Measurements from ENCODE around the gene MALL.
"Not testable (repeated sequence)": the region's sequence is repeated elsewhere in the genome, so short reads cannot be mapped to it uniquely, and the experiment has no call there.

The MALL gene

GRCh38 chr2:110099471-110100225, 16.0 kb downstream of the MALL start:
- no peak for DNase-seq (ENCODE audit: extremely low read depth in 1 of 2, low read depth in 1 of 2)

- DNase-seq (ENCODE audit: extremely low read depth in 1 of 2, low read depth in 1 of 2): no peak
Observed at GRCh38 chr2:110099038-110099425, 16.6 kb downstream of the MALL start.

- DNase-seq (ENCODE audit: extremely low read depth in 1 of 2, low read depth in 1 of 2): no peak
Observed at GRCh38 chr2:110097506-110098220, 18.0 kb downstream of the MALL start.

GRCh38 chr2:110095994-110096633, 19.5 kb downstream of the MALL start:
- no peak for DNase-seq (ENCODE audit: extremely low read depth in 1 of 2, low read depth in 1 of 2)

GRCh38 chr2:110094884-110095534, 20.6 kb downstream of the MALL start:
- not testable (repeated sequence) for DNase-seq (ENCODE audit: extremely low read depth in 1 of 2, low read depth in 1 of 2)

GRCh38 chr2:110093924-110094323, 21.7 kb downstream of the MALL start:
- not testable (repeated sequence) for DNase-seq (ENCODE audit: extremely low read depth in 1 of 2, low read depth in 1 of 2)

- DNase-seq (ENCODE audit: extremely low read depth in 1 of 2, low read depth in 1 of 2): not testable (repeated sequence)
Observed at GRCh38 chr2:110090164-110090563, 25.5 kb downstream of the MALL start.

GRCh38 chr2:110083757-110084156, 31.9 kb downstream of the MALL start:
- DNase-seq (ENCODE audit: extremely low read depth in 1 of 2, low read depth in 1 of 2): not testable (repeated sequence)

GRCh38 chr2:110083162-110083561, 32.5 kb downstream of the MALL start:
- DNase-seq (ENCODE audit: extremely low read depth in 1 of 2, low read depth in 1 of 2): not testable (repeated sequence)

GRCh38 chr2:110078104-110078503, 37.5 kb downstream of the MALL start:
- not testable (repeated sequence) for DNase-seq (ENCODE audit: extremely low read depth in 1 of 2, low read depth in 1 of 2)

- DNase-seq (ENCODE audit: extremely low read depth in 1 of 2, low read depth in 1 of 2): not testable (repeated sequence)
Observed at GRCh38 chr2:110075896-110076295, 39.7 kb downstream of the MALL start.

- DNase-seq (ENCODE audit: extremely low read depth in 1 of 2, low read depth in 1 of 2): not testable (repeated sequence)
Observed at GRCh38 chr2:110069869-110070268, 45.8 kb downstream of the MALL start.

GRCh38 chr2:110068153-110068552, 47.5 kb downstream of the MALL start:
- DNase-seq (ENCODE audit: extremely low read depth in 1 of 2, low read depth in 1 of 2): not testable (repeated sequence)

- not testable (repeated sequence) for DNase-seq (ENCODE audit: extremely low read depth in 1 of 2, low read depth in 1 of 2)
Observed at GRCh38 chr2:110062332-110062731, 53.3 kb downstream of the MALL start.

GRCh38 chr2:110060550-110060949, 55.1 kb downstream of the MALL start:
- DNase-seq (ENCODE audit: extremely low read depth in 1 of 2, low read depth in 1 of 2): not testable (repeated sequence)

- not testable (repeated sequence) for DNase-seq (ENCODE audit: extremely low read depth in 1 of 2, low read depth in 1 of 2)
Observed at GRCh38 chr2:110059694-110060358, 55.8 kb downstream of the MALL start.

GRCh38 chr2:110059009-110059693, 56.5 kb downstream of the MALL start:
- DNase-seq (ENCODE audit: extremely low read depth in 1 of 2, low read depth in 1 of 2): not testable (repeated sequence)

- DNase-seq (ENCODE audit: extremely low read depth in 1 of 2, low read depth in 1 of 2): not testable (repeated sequence)
Observed at GRCh38 chr2:110058034-110058433, 57.6 kb downstream of the MALL start.

GRCh38 chr2:110055819-110056408, 59.7 kb downstream of the MALL start:
- not testable (repeated sequence) for DNase-seq (ENCODE audit: extremely low read depth in 1 of 2, low read depth in 1 of 2)
